Ishikawa (cell line): ENCODE data around the gene MALSU1.

Experiments used
- CEBPB ChIP-seq: IDR thresholded peaks from 2 replicates; pipeline ENCODE4 v1.6.1; 2012
- CREB1 ChIP-seq: IDR thresholded peaks from 2 replicates; pipeline ENCODE4 v1.6.1; 2012; ENCODE audit warnings: low read depth
- EGR1 ChIP-seq: IDR thresholded peaks from 2 replicates; pipeline ENCODE4 v1.6.1; 2012
- EP300 ChIP-seq: IDR thresholded peaks from 2 replicates; pipeline ENCODE4 v1.6.1; 2012; ENCODE audit warnings: borderline replicate concordance
- FOXM1 ChIP-seq: IDR thresholded peaks from 2 replicates; pipeline ENCODE4 v1.6.1; 2012; ENCODE audit warnings: low read depth, borderline replicate concordance
- MAX ChIP-seq: IDR thresholded peaks from 2 replicates; pipeline ENCODE4 v1.6.1; 2012
- NFIC ChIP-seq: IDR thresholded peaks from 2 replicates; pipeline ENCODE4 v1.6.1; 2012
- RAD21 ChIP-seq: IDR thresholded peaks from 2 replicates; pipeline ENCODE4 v1.6.1; 2012; ENCODE audit warnings: low read depth
- TAF1 ChIP-seq: IDR thresholded peaks from 2 replicates; pipeline ENCODE4 v1.6.1; 2012; ENCODE audit warnings: low read depth, mild to moderate bottlenecking
- TCF12 ChIP-seq: IDR thresholded peaks from 2 replicates; pipeline ENCODE4 v1.6.1; 2012; ENCODE audit warnings: low read depth
- TEAD4 ChIP-seq: IDR thresholded peaks from 2 replicates; pipeline ENCODE4 v1.6.1; 2012
- YY1 ChIP-seq: IDR thresholded peaks from 2 replicates; pipeline ENCODE4 v1.6.1; 2012; ENCODE audit warnings: low read depth
- ZBTB7A ChIP-seq: IDR thresholded peaks from 2 replicates; pipeline ENCODE4 v1.6.1; 2012; ENCODE audit warnings: low read depth
- TF ChIP-seq, protein P1 (sequence below): IDR thresholded peaks from 2 replicates; pipeline ENCODE4 v1.6.1; 2012
- TF ChIP-seq, protein P2 (sequence below): IDR thresholded peaks from 2 replicates; pipeline ENCODE4 v1.6.1; 2012; ENCODE audit warnings: low read depth, mild to moderate bottlenecking

MALSU1 gene

GRCh38 chr7:23315366-23315765 is 16.2 kb downstream of the MALSU1 start:
- TF ChIP-seq, protein P1, sequence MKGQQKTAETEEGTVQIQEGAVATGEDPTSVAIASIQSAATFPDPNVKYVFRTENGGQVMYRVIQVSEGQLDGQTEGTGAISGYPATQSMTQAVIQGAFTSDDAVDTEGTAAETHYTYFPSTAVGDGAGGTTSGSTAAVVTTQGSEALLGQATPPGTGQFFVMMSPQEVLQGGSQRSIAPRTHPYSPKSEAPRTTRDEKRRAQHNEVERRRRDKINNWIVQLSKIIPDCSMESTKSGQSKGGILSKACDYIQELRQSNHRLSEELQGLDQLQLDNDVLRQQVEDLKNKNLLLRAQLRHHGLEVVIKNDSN = no peak
- TF ChIP-seq FOXM1 (no peak), MAX (peak; percentile 12; the same call in 1 of the 2 replicates), CREB1 (no peak), NFIC (peak; percentile 76), EP300 (peak; percentile 37; the same call in 1 of the 2 replicates)

DNA sequence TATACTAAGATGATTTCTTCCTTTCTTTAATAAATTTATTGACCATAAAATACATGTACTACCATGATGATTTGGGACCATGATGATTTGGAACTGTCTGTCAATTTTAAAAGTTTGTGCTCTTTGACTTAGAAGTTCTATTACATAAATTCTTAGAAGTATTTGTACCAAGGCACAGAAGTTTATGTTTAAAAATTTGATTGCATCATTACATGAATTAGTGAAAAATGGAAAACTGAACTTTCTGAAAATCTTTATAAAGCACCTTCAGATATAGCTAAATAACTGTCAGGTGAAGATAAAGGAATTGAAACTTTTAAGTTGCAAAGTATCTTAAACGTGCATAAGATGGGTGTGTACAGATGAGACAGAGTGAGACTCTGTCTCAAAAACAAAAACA is 32.0 kb downstream of the MALSU1 start:
- TF ChIP-seq YY1 (no peak), CEBPB (no peak), CREB1 (no peak), TAF1 (no peak), EGR1 (no peak), RAD21 (no peak), NFIC (no peak), TEAD4 (no peak), TCF12 (no peak), MAX (no peak), FOXM1 (no peak)

- TF ChIP-seq MAX (no peak), TEAD4 (no peak), CREB1 (no peak), YY1 (no peak), TAF1 (no peak), FOXM1 (no peak), NFIC (no peak), TCF12 (no peak), EP300 (no peak), CEBPB (no peak), ZBTB7A (no peak)
- TF ChIP-seq, protein P1 = no peak
These were observed 33.1 kb downstream of the MALSU1 start for GRCh38 chr7:23332193-23332592.

DNA sequence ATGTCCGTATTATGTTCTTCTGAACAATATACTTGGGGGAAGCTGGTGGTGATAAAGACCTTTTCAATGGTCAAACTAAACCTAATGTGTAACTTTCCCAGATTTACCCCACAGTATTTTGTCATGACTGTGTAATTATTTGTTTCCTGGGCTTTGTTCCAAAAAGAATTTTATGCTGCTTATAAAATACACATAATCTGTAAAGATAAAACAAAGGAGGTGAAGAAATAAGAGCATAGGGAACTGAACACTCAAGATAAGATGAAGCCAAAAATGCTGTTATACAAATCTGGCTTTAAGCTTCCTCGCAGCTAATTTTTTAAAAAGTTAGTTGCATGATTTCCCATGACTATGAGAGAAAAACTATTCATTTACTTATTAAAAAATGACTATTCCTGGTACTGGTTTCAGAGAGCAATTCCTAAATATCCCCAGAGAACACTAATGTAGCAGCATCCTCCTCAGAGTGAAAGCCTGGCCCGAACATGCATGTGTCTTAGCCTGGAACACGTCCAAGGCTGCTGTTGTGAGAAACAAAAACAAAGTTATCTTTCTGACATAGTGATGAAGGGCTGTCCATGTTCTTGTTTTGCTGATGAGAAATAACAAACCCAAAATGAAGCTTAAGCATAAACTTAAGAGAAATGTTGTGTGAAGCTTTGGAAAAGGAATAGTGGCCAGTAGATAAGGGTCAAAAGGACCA is 33.9 kb downstream of the MALSU1 start:
- TF ChIP-seq CREB1 (no peak), YY1 (no peak), RAD21 (no peak), NFIC (no peak), FOXM1 (no peak), TEAD4 (no peak), TCF12 (no peak), EP300 (no peak), TAF1 (no peak), ZBTB7A (no peak), EGR1 (no peak), MAX (no peak), CEBPB (no peak)
- TF ChIP-seq, protein P2, sequence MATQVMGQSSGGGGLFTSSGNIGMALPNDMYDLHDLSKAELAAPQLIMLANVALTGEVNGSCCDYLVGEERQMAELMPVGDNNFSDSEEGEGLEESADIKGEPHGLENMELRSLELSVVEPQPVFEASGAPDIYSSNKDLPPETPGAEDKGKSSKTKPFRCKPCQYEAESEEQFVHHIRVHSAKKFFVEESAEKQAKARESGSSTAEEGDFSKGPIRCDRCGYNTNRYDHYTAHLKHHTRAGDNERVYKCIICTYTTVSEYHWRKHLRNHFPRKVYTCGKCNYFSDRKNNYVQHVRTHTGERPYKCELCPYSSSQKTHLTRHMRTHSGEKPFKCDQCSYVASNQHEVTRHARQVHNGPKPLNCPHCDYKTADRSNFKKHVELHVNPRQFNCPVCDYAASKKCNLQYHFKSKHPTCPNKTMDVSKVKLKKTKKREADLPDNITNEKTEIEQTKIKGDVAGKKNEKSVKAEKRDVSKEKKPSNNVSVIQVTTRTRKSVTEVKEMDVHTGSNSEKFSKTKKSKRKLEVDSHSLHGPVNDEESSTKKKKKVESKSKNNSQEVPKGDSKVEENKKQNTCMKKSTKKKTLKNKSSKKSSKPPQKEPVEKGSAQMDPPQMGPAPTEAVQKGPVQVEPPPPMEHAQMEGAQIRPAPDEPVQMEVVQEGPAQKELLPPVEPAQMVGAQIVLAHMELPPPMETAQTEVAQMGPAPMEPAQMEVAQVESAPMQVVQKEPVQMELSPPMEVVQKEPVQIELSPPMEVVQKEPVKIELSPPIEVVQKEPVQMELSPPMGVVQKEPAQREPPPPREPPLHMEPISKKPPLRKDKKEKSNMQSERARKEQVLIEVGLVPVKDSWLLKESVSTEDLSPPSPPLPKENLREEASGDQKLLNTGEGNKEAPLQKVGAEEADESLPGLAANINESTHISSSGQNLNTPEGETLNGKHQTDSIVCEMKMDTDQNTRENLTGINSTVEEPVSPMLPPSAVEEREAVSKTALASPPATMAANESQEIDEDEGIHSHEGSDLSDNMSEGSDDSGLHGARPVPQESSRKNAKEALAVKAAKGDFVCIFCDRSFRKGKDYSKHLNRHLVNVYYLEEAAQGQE = no peak
- TF ChIP-seq, protein P1 = no peak

GRCh38 chr7:23333671-23334246 is 34.6 kb downstream of the MALSU1 start:
- TF ChIP-seq, protein P1 = 0 out of 2 replicates have a peak, but pooled peaks have one; percentile 13
- TF ChIP-seq NFIC = no peak
- TF ChIP-seq MAX = no peak
- TF ChIP-seq ZBTB7A = no peak

- no peak for TF ChIP-seq YY1
- no peak for TF ChIP-seq TAF1
- peak; percentile 88 for TF ChIP-seq TCF12
- TF ChIP-seq EP300 = peak; percentile 93
- TF ChIP-seq NFIC = peak; percentile 98
- no peak for TF ChIP-seq EGR1
- no peak for TF ChIP-seq ZBTB7A
- TF ChIP-seq RAD21 = peak; percentile 4; the same call in 1 of the 2 replicates
- no peak for TF ChIP-seq CREB1
- TF ChIP-seq, protein P1 = no peak
- peak; percentile 73 for TF ChIP-seq CEBPB
- TF ChIP-seq MAX = 0 out of 2 replicates have a peak, but pooled peaks have one; percentile 11
- TF ChIP-seq TEAD4 = peak; percentile 81
- TF ChIP-seq, protein P2 = no peak
- TF ChIP-seq FOXM1 = no peak; the same call in none of the 2 replicates
These were observed 35.4 kb downstream of the MALSU1 start for GRCh38 chr7:23334482-23335056.
